Retinal pigment epithelial cell (primary cell): Measurements from ENCODE around the gene WNT5B.
"Not testable (repeated sequence)": the region's sequence is repeated elsewhere in the genome, so short reads cannot be mapped to it uniquely, and the experiment has no call there.

Source experiments
- DNase-seq: peaks from one replicate; pipeline ENCODE4 v3.0.0-alpha.2; 2010; ENCODE audit warnings: low read depth
- H3K4me3 ChIP-seq: 2 replicates; pipeline ENCODE4 v1.5.1; 2011; ENCODE audit warnings: mild to moderate bottlenecking, low read length, control low read depth, moderate library complexity
- CTCF ChIP-seq: conservative IDR thresholded peaks from 2 replicates; pipeline ENCODE4 v1.5.1; 2011; ENCODE audit warnings: low read depth, low read length, control low read depth, inconsistent platforms

The WNT5B gene

GRCh38 chr12:1691123-1692007 lies 62.3 kb downstream of the WNT5B start:
- DNase-seq, result no peak
- peak overlapping the region; percentile 83 for H3K4me3 ChIP-seq
- TF ChIP-seq CTCF, result no peak

- DNase-seq, result no peak
- H3K4me3 ChIP-seq, result peak overlapping the region; percentile 83
- no peak for TF ChIP-seq CTCF
Measured at GRCh38 chr12:1692226-1692625, 63.2 kb downstream of the WNT5B start.

GRCh38 chr12:1692895-1693610 lies 64.0 kb downstream of the WNT5B start:
- TF ChIP-seq CTCF, result no peak
- no peak overlapping the region for H3K4me3 ChIP-seq
- no peak for DNase-seq

- not testable (repeated sequence) for DNase-seq, H3K4me3 ChIP-seq
Measured at GRCh38 chr12:1695097-1695496, 66.1 kb downstream of the WNT5B start.

GRCh38 chr12:1695886-1696670 lies 67.0 kb downstream of the WNT5B start:
- H3K4me3 ChIP-seq, result no peak overlapping the region
- TF ChIP-seq CTCF, result no peak
- DNase-seq, result no peak

- H3K4me3 ChIP-seq, result no peak overlapping the region
- no peak for TF ChIP-seq CTCF
- DNase-seq, result no peak
Measured at GRCh38 chr12:1696800-1697199, 67.8 kb downstream of the WNT5B start.
